Measurements from ENCODE around the gene TENM3. TPM values are rescaled to one million over a fixed set of nuclear protein-coding genes. Genes with fewer than 3 reads are reported as not detected.

TENM3 gene
- total RNA-seq, 4 donors from 2014 or later, result 0.18 to 9.4 (median 1.5) TPM

DNA sequence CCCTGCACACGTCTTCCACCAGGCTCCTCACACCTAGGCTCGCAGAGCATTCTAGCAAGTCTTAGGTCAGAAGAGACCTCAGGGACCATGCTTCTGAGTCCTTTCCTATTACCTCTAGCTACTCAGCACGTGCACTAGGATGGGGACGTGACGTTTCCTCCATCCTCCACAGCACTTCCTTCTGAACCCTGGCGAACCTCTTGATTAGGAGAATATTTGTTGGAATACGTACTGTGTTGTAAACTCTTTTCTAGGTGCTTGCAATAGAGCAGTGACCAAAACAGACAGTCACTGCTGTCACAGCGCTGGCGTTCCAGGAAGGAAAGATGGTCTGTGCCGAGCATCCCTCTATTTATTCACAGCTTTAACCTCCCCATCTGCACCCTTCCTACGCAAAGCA is 12.9 kb upstream of the TENM3 start:
- Histone ChIP-seq H3K36me3 (no peaks in the 10 kb centered on the region), H3K9me3 (no peaks in the 10 kb centered on the region), H3K4me1 (no peaks in the 10 kb centered on the region), H3K4me3 (no peak overlapping the region), H3K27ac (no peak overlapping the region), H3K27me3 (no peaks in the 10 kb centered on the region)
- TF ChIP-seq CTCF (IDR thresholded peaks at IDR 0.05) (no peak), POLR2A (IDR thresholded peaks at IDR 0.05) (no peak)
- no peak for DNase-seq

- no peak overlapping the region for H3K4me3 ChIP-seq
- TF ChIP-seq POLR2A (IDR thresholded peaks at IDR 0.05) (no peak), CTCF (IDR thresholded peaks at IDR 0.05) (no peak)
- H3K4me1 ChIP-seq, result no peaks in the 10 kb centered on the region
- H3K9me3 ChIP-seq, result no peaks in the 10 kb centered on the region
- H3K36me3 ChIP-seq, result no peaks in the 10 kb centered on the region
- H3K27me3 ChIP-seq, result no peaks in the 10 kb centered on the region
- H3K27ac ChIP-seq, result no peak overlapping the region
- no peak for DNase-seq
Measured at GRCh38 chr4:182231080-182231479, 12.1 kb upstream of the TENM3 start.

- DNase-seq, result no peak
- H3K36me3 ChIP-seq, result no peaks in the 10 kb centered on the region
- TF ChIP-seq POLR2A (IDR thresholded peaks at IDR 0.05) (no peak), CTCF (IDR thresholded peaks at IDR 0.05) (no peak)
- no peak overlapping the region for H3K27ac ChIP-seq
- no peaks in the 10 kb centered on the region for H3K9me3 ChIP-seq
- no peaks in the 10 kb centered on the region for H3K27me3 ChIP-seq
- H3K4me3 ChIP-seq, result no peak overlapping the region
- no peaks in the 10 kb centered on the region for H3K4me1 ChIP-seq
Measured at GRCh38 chr4:182231496-182231895, 11.7 kb upstream of the TENM3 start.

DNA sequence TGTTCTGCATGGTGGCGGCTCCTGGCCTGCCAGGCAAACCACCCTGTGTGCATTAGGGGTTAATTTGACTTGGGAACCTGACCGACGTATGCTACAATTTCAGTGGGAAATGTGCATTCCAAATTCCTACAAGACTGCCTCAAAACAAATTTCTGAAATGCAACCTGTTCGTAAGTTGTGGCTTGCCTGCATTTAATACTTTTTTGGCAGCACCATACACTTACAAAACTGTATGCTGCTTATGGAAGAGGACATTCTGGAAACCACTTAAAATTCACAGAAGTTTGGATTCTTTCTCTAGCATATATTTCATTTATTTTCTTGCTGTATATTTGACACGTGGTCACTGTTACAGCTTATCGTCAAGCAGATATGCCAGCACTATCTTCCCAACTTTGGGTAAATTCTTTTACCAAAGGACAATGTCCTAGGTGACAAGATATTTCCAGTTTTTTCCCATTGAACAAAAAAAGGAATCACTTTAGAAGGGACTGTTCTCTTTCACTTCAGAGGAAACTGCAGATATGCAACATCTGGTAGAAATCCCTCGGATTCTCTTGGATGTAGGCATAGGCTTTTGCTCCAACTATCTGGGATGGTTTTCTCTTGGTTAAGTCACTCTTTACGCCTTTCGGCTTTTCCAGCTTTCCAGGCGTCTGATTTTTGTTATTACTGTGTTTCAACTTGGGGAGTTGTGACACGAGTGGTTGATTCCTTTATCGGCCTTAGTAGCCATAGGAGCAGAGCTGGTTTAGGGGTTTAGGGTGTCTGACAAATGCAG is 9.7 kb upstream of the TENM3 start:
- TF ChIP-seq CTCF (IDR thresholded peaks at IDR 0.05) (no peak), POLR2A (IDR thresholded peaks at IDR 0.05) (no peak)
- H3K4me1 ChIP-seq, result no peaks in the 10 kb centered on the region
- no peak for DNase-seq
- H3K36me3 ChIP-seq, result no peaks in the 10 kb centered on the region
- H3K9me3 ChIP-seq, result no peaks in the 10 kb centered on the region
- no peaks in the 10 kb centered on the region for H3K27me3 ChIP-seq
- H3K27ac ChIP-seq, result no peak overlapping the region
- no peak overlapping the region for H3K4me3 ChIP-seq

- Histone ChIP-seq H3K27ac (no peak overlapping the region), H3K36me3 (no peaks in the 10 kb centered on the region), H3K4me3 (no peak overlapping the region), H3K27me3 (no peaks in the 10 kb centered on the region), H3K9me3 (no peaks in the 10 kb centered on the region), H3K4me1 (no peaks in the 10 kb centered on the region)
- TF ChIP-seq POLR2A (IDR thresholded peaks at IDR 0.05), result no peak
- TF ChIP-seq CTCF (IDR thresholded peaks at IDR 0.05), result no peak
- no peak for DNase-seq
Measured at GRCh38 chr4:182235021-182235795, 8.0 kb upstream of the TENM3 start.

Data from Peyer's patch (tissue), 4 donors.